OCI-LY1 (cell line): ENCODE measurements around the gene ZNF608.

ENCODE experiments used
- H2AFZ ChIP-seq: fragments of 200-600 bp; sonication (generic), shearing (Covaris generic); 2 replicates; pipeline ENCODE4 v1.6.0; 2014; ENCODE audit warnings: antibody characterized with exemption, mild to moderate bottlenecking, low read length
- H3F3A ChIP-seq: fragments of 200-600 bp; sonication (generic), shearing (Covaris generic); 2 replicates; pipeline ENCODE4 v1.6.0; 2014; ENCODE audit warnings: mild to moderate bottlenecking, antibody characterized with exemption, low read length, moderate library complexity; ENCODE audit not compliant: insufficient read depth
- H3K27ac ChIP-seq: fragments of 200-600 bp; sonication (generic); 2 replicates; pipeline ENCODE4 v1.5.1; 2014; ENCODE audit warnings: low read length, mixed run types, mild to moderate bottlenecking, low read depth; ENCODE audit not compliant: poor library complexity, severe bottlenecking
- H3K27me3 ChIP-seq: fragments of 200-600 bp; sonication (generic); 2 replicates; pipeline ENCODE4 v1.6.0; 2014; ENCODE audit warnings: antibody characterized with exemption, mild to moderate bottlenecking, low read length, moderate library complexity; ENCODE audit not compliant: insufficient read depth
- H3K36me3 ChIP-seq: fragments of 200-600 bp; sonication (generic); 2 replicates; pipeline ENCODE4 v1.6.1; 2014; ENCODE audit warnings: mild to moderate bottlenecking, antibody characterized with exemption, low read length, moderate library complexity, mixed read lengths; ENCODE audit not compliant: insufficient read depth
- H3K4me1 ChIP-seq: fragments of 200-600 bp; sonication (generic); 2 replicates; pipeline ENCODE4 v1.5.1; 2014; ENCODE audit warnings: mild to moderate bottlenecking, low read length, moderate library complexity; ENCODE audit not compliant: insufficient read depth, severe bottlenecking
- H3K4me2 ChIP-seq: fragments of 200-600 bp; sonication (generic), shearing (Covaris generic); 2 replicates; pipeline ENCODE4 v1.6.1; 2014; ENCODE audit warnings: low read length
- H3K4me3 ChIP-seq: fragments of 200-600 bp; sonication (generic); 2 replicates; pipeline ENCODE4 v1.5.1; 2014; ENCODE audit warnings: low read length, low read depth, mild to moderate bottlenecking, mixed read lengths; ENCODE audit not compliant: poor library complexity, severe bottlenecking
- H3K79me2 ChIP-seq: fragments of 200-600 bp; shearing (Covaris generic); 2 replicates; pipeline ENCODE4 v1.6.1; 2016; ENCODE audit warnings: mixed run types, low read length, mixed read lengths; ENCODE audit not compliant: insufficient read depth
- H3K9ac ChIP-seq: fragments of 200-600 bp; sonication (generic), shearing (Covaris generic); 2 replicates; pipeline ENCODE4 v1.6.1; 2014; ENCODE audit warnings: mild to moderate bottlenecking, low read length, mixed read lengths
- H3K9me2 ChIP-seq: fragments of 200-600 bp; sonication (generic), shearing (Covaris generic); 2 replicates; pipeline ENCODE4 v1.6.1; 2014; ENCODE audit warnings: low read depth, mild to moderate bottlenecking, low read length, mixed read lengths
- H3K9me3 ChIP-seq: fragments of 200-600 bp; shearing (Covaris generic); 2 replicates; pipeline ENCODE4 v1.6.1; 2014; ENCODE audit warnings: low read length, mixed read lengths
- H4K20me1 ChIP-seq: fragments of 200-600 bp; sonication (generic), shearing (Covaris generic); 2 replicates; pipeline ENCODE4 v1.6.0; 2016; ENCODE audit warnings: mild to moderate bottlenecking, low read length; ENCODE audit not compliant: insufficient read depth
- EZH2 ChIP-seq: fragments of 200-600 bp; sonication (generic), shearing (Covaris generic); IDR thresholded peaks from 2 replicates; pipeline ENCODE4 v1.8.0; 2017; ENCODE audit warnings: borderline replicate concordance, mixed run types, mild to moderate bottlenecking, antibody characterized with exemption, low read length, moderate library complexity, mixed read lengths
- TF ChIP-seq, protein P1 (sequence below): fragments of 200-600 bp; sonication (generic), shearing (Covaris generic); IDR thresholded peaks from 2 replicates; pipeline ENCODE4 v1.5.1; 2017; ENCODE audit warnings: mild to moderate bottlenecking, antibody characterized with exemption, low read length, moderate library complexity, mixed read lengths

The ZNF608 gene

DNA sequence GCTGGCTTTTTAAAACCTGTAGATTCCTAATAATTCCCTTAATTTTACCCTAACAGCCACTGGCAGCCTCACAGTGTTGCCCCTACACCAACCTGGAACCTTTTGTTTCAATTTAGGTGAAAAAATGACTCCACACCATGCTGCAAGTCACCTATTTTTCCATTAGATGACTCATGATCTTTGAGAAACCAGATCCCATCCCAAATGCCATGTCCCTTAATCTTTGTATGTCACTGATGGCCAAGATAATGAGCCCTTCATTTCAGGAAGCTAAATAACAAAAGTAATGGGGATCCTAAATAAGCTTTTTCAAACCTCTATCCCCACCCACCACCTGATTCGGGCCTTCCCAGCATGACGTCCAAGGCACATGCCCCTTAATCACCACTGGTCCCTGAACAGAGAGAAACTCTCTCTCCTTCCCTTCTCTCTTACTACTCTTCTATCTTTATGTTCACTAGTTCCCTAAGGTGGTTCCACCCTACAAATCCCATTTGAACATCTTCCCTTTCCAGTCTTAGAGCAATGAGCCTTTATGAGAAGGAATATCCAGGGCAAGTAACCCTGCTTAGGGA, 33.6 kb downstream of the ZNF608 start:
- H3K36me3 ChIP-seq, result peaks cover 11% of the 10 kb centered on the region
- peak overlapping the region; percentile 26; the same call in 1 of the 2 replicates for H3K9ac ChIP-seq
- no peaks in the 10 kb centered on the region for H3F3A ChIP-seq
- peaks cover 93% of the 10 kb centered on the region for H3K4me1 ChIP-seq
- peak overlapping the region; percentile 49 for H3K4me2 ChIP-seq
- peak overlapping the region; percentile 17 for H3K4me3 ChIP-seq
- H3K79me2 ChIP-seq, result peaks cover 96% of the 10 kb centered on the region
- TF ChIP-seq, protein P1, sequence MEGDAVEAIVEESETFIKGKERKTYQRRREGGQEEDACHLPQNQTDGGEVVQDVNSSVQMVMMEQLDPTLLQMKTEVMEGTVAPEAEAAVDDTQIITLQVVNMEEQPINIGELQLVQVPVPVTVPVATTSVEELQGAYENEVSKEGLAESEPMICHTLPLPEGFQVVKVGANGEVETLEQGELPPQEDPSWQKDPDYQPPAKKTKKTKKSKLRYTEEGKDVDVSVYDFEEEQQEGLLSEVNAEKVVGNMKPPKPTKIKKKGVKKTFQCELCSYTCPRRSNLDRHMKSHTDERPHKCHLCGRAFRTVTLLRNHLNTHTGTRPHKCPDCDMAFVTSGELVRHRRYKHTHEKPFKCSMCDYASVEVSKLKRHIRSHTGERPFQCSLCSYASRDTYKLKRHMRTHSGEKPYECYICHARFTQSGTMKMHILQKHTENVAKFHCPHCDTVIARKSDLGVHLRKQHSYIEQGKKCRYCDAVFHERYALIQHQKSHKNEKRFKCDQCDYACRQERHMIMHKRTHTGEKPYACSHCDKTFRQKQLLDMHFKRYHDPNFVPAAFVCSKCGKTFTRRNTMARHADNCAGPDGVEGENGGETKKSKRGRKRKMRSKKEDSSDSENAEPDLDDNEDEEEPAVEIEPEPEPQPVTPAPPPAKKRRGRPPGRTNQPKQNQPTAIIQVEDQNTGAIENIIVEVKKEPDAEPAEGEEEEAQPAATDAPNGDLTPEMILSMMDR, result no peak
- H2AFZ ChIP-seq, result no peak overlapping the region
- H4K20me1 ChIP-seq, result no peaks in the 10 kb centered on the region
- peak overlapping the region; percentile 97 for H3K27ac ChIP-seq
- H3K27me3 ChIP-seq, result no peaks in the 10 kb centered on the region
- H3K9me2 ChIP-seq, result no peaks in the 10 kb centered on the region
- H3K9me3 ChIP-seq, result no peaks in the 10 kb centered on the region

DNA sequence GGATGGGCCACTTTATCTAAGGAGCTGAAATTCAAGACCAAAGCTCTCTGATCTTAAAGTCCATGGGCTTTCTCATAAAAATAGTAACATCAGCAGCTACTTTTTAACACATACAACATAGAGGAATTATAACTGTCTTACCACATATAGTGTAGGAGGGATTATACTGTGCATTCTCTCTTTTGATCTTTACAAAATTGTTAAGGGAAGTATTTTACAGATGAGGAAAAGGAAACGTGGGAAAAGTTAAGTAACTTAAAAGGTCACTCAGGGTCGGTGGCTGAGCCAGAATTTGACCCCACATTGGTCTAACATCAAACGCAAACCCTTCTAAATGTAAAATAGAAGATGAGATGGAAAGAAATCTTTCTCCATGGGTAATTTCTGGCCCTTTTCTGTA, 38.4 kb downstream of the ZNF608 start:
- Histone ChIP-seq H3F3A (no peaks in the 10 kb centered on the region), H3K4me1 (peaks cover 100% of the 10 kb centered on the region), H3K9ac (peak overlapping the region; percentile 64), H3K9me2 (no peaks in the 10 kb centered on the region), H3K27me3 (no peaks in the 10 kb centered on the region), H3K79me2 (peaks cover 97% of the 10 kb centered on the region), H3K27ac (peak overlapping the region; percentile 97), H3K4me3 (peak overlapping the region; percentile 55), H3K9me3 (no peaks in the 10 kb centered on the region), H4K20me1 (no peaks in the 10 kb centered on the region), H3K36me3 (peaks cover under 1% of the 10 kb centered on the region; the same call in 1 of the 2 replicates), H2AFZ (no peak overlapping the region), H3K4me2 (peak overlapping the region; percentile 85)
- TF ChIP-seq, protein P1, result no peak
- no peak for TF ChIP-seq EZH2

DNA sequence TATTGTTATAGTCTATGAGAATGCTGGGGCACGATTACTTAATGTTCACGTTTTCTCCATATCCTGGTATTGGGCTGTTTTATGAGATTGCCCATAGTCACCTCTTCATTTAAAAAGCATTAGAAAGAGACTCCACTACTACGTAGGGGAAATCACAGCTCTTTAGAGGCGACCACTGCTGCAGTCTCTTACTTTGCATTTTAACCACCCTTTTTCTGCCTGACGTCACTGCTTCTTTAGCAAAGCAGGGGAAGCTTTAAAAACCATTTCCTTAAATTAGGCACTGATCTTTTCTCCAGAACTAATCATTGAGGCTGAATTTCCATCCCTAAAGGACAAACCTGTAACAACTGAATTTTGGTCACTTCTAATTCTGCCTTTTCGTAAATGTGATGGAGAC, 38.9 kb downstream of the ZNF608 start:
- Histone ChIP-seq H3K4me2 (peak overlapping the region; percentile 85), H2AFZ (no peak overlapping the region), H4K20me1 (no peaks in the 10 kb centered on the region), H3K4me1 (peaks cover 100% of the 10 kb centered on the region), H3K9me3 (no peaks in the 10 kb centered on the region), H3K9me2 (no peaks in the 10 kb centered on the region), H3K36me3 (no peaks in the 10 kb centered on the region), H3K9ac (peak overlapping the region; percentile 64), H3F3A (no peaks in the 10 kb centered on the region), H3K27ac (peak overlapping the region; percentile 97), H3K4me3 (peak overlapping the region; percentile 55), H3K27me3 (no peaks in the 10 kb centered on the region), H3K79me2 (peaks cover 97% of the 10 kb centered on the region)
- TF ChIP-seq EZH2, result no peak
- TF ChIP-seq, protein P1, result no peak
